K562 (cell line): ENCODE data around the gene DSG2. TPM values are rescaled to one million over a fixed set of nuclear protein-coding genes. Genes with fewer than 3 reads are reported as not detected.
"Not testable (repeated sequence)": the region's sequence is repeated elsewhere in the genome, so short reads cannot be mapped to it uniquely, and the experiment has no call there.

ENCODE experiments used
- ATAC-seq: fragments of 200-7000 bp; cut with Tn5 transposase; 3 replicates; pipeline ENCODE4 v1.9.1; 2020; ENCODE audit warnings: moderate library complexity
- BruUV-seq: library from RNA; stranded (reverse); fragments of 400-500 nt; replicated peaks from 2 replicates; lab custom pipeline; 2021; lab: Mats Ljungman, UMichigan
- CTCF ChIA-PET: fragments of 300-600 bp; formaldehyde crosslinking; extraction: SDS; loops from one replicate; lab custom pipeline; 2021; ENCODE audit warnings: low intra/inter-chr PET ratio; lab: Yijun Ruan, JAX
- POLR2A ChIA-PET: fragments of 300-600, 350-650 bp; sonication (Branson Sonifier 250); formaldehyde crosslinking; extraction: SDS; loops from one replicate; lab custom pipeline; 2021; ENCODE audit warnings: antibody characterized with exemption, inconsistent platforms; lab: Yijun Ruan, JAX
- DNase-seq, 4 experiments: peaks; one replicate each; pipeline versions ENCODE4 v3.0.0 to v3.0.0-alpha.2; 2011 to 2018; ENCODE audit warnings: low spot score in 3 of 4, mixed read lengths in 3 of 4; ENCODE audit errors: extremely low read depth in 1 of 4
- FAIRE-seq: peaks from 2 replicates; lab custom pipeline; 2011; peaks lifted over from hg19 to GRCh38; lab: Jason Lieb, UNC
- H2AFZ ChIP-seq: 2 replicates; pipeline ENCODE4 v1.6.0; 2011; ENCODE audit warnings: low read depth, low read length, control low read depth, inconsistent platforms
- H3K27ac ChIP-seq: fragments of 200-600 bp; 3 replicates; pipeline ENCODE4 v1.8.0; 2011; ENCODE audit warnings: low read depth, mild to moderate bottlenecking, control low read depth, inconsistent platforms, low read length, moderate library complexity, mixed read lengths; ENCODE audit errors: extremely low read depth
- H3K27me3 ChIP-seq, 2 experiments: fragments of 300-600 bp in 1 of 2; 2 replicates in 1 of 2; 3 replicates in 1 of 2; pipeline versions ENCODE4 v1.6.0 to v1.8.0; 2011; ENCODE audit warnings: inconsistent platforms in 2 of 2, low read length in 2 of 2, mild to moderate bottlenecking in 1 of 2, mixed read lengths in 1 of 2, moderate library complexity in 1 of 2; ENCODE audit not compliant: control insufficient read depth in 2 of 2, insufficient read depth in 2 of 2
- H3K36me3 ChIP-seq: fragments of 300-600 bp; 3 replicates; pipeline ENCODE4 v1.8.0; 2011; ENCODE audit warnings: mild to moderate bottlenecking, low read length, inconsistent platforms; ENCODE audit not compliant: control insufficient read depth, insufficient read depth
- H3K4me1 ChIP-seq, 2 experiments: fragments of 200-600 bp in 1 of 2; replicated peaks in 1 of 2; 2 replicates in 1 of 2; 3 replicates in 1 of 2; pipeline versions ENCODE4 v1.5.1 to v1.8.0; 2011; ENCODE audit warnings: inconsistent platforms in 2 of 2, low read length in 2 of 2, mild to moderate bottlenecking in 1 of 2, mixed read lengths in 1 of 2, moderate library complexity in 1 of 2; ENCODE audit not compliant: control insufficient read depth in 2 of 2, insufficient read depth in 2 of 2
- H3K4me2 ChIP-seq: 2 replicates; pipeline ENCODE4 v1.6.1; 2011; ENCODE audit warnings: low read length, control low read depth, inconsistent platforms, mixed read lengths; ENCODE audit not compliant: insufficient read depth
- H3K4me3 ChIP-seq: fragments of 200-600 bp; sonication (generic), shearing (Covaris generic); 2 replicates; pipeline ENCODE4 v1.5.1; 2016; ENCODE audit warnings: control low read depth, inconsistent platforms
- H3K79me2 ChIP-seq: fragments of 200-600 bp; 3 replicates; pipeline ENCODE4 v1.8.0; 2011; ENCODE audit warnings: low read length, inconsistent platforms; ENCODE audit not compliant: control insufficient read depth, insufficient read depth
- H3K9ac ChIP-seq, 2 experiments: 2 replicates each; pipeline versions ENCODE4 v1.6.0 to v1.6.1; 2011; ENCODE audit warnings: low read depth in 2 of 2, low read length in 2 of 2, control low read depth in 1 of 2, inconsistent platforms in 1 of 2, mild to moderate bottlenecking in 1 of 2, mixed read lengths in 1 of 2; ENCODE audit not compliant: insufficient read depth in 1 of 2
- H3K9me1 ChIP-seq: one replicate; pipeline ENCODE4 v1.6.0; 2011; ENCODE audit warnings: inconsistent platforms, mild to moderate bottlenecking, low read length, moderate library complexity; ENCODE audit not compliant: control insufficient read depth, insufficient read depth
- H3K9me3 ChIP-seq: replicated peaks from 2 replicates; pipeline ENCODE4 v1.5.1; 2011; ENCODE audit warnings: low read depth, low read length, inconsistent platforms; ENCODE audit not compliant: control insufficient read depth, insufficient read depth
- H4K20me1 ChIP-seq: replicated peaks from 2 replicates; pipeline ENCODE4 v1.6.1; 2011; ENCODE audit warnings: low read length, inconsistent platforms, mixed read lengths; ENCODE audit not compliant: control insufficient read depth, insufficient read depth
- BCOR ChIP-seq: fragments of 450-650 bp; IDR thresholded peaks from 2 replicates; pipeline ENCODE4 v1.6.1; 2016
- FOXJ2 ChIP-seq: fragments of 200-800 bp; sonication (Bioruptor generic); IDR thresholded peaks from 2 replicates; pipeline ENCODE4 v1.6.1; 2016; ENCODE audit warnings: missing genetic modification characterization, missing compliant biosample characterization
- PREB ChIP-seq: sonication (generic); formaldehyde crosslinking; IDR thresholded peaks from 2 replicates; pipeline ENCODE4 v1.8.1; 2023; ENCODE audit warnings: mild to moderate bottlenecking, missing genetic modification reagents
- SETDB1 ChIP-seq: IDR thresholded peaks from one replicate; pipeline ENCODE4 v1.6.1; 2012; ENCODE audit warnings: low read length, control low read depth, inconsistent platforms
- SLC30A9 ChIP-seq: fragments of 250-450 bp; sonication (Bioruptor Pico); IDR thresholded peaks from 2 replicates; pipeline ENCODE4 v1.8.0; 2022; ENCODE audit warnings: mild to moderate bottlenecking, moderate library complexity
- TEAD1 ChIP-seq, 2 experiments: fragments of 450-650 bp in 1 of 2; sonication (generic) in 1 of 2; formaldehyde crosslinking; IDR thresholded peaks; 2 replicates each; pipeline versions ENCODE4 v1.4.0 to v1.8.0; 2020 to 2022; ENCODE audit warnings: mild to moderate bottlenecking in 2 of 2, missing genetic modification reagents in 1 of 2
- ZNF146 ChIP-seq: IDR thresholded peaks from one replicate; pipeline ENCODE4 v1.6.1; 2018; ENCODE audit warnings: missing compliant biosample characterization; ENCODE audit not compliant: unreplicated experiment
- ZNF324 ChIP-seq: fragments of 250-450 bp; sonication (Bioruptor Pico); IDR thresholded peaks from 2 replicates; pipeline ENCODE4 v1.4.0; 2020; ENCODE audit warnings: mild to moderate bottlenecking
- WGBS: fragments of 100-300 bp; shearing (Covaris generic); methylation state at CpG from one replicate; pipeline ENCODE4 v1.1.6; 2016; ENCODE audit warnings: low coverage, mixed read lengths; ENCODE audit not compliant: insufficient coverage; ENCODE audit errors: missing lambda C conversion rate; 5-methylcytosine and 5-hydroxymethylcytosine counted together
- in situ Hi-C: fragments of 300-500 bp; cut with MboI; formaldehyde crosslinking; loops from 4 replicates; pipeline ENCODE4 v1.15.0; 2018; ENCODE audit warnings: inconsistent platforms, mixed read lengths
- intact Hi-C: fragments of 100-400 bp; cut with micrococcal nuclease; formaldehyde crosslinking; loops from 2 replicates; pipeline ENCODE4 v1.14.2; 2022
- polyA plus RNA-seq, 8 experiments: library from polyadenylated mRNA; depleted of rRNA in 4 of 8; stranded (reverse) in 5 of 8; unstranded in 3 of 8; fragments of >200 nt; fragmentation: Nextera tagmentation in 2 of 8; fragmentation: Illumina TruSeq in 1 of 8; extraction: Ambion mirVana in 2 of 8; extraction: Trizol in 1 of 8; gene quantifications; 2 replicates each; pipeline versions ENCODE4 v1.2.1 to v1.2.3, GENCODE V29; 2011 to 2014; ENCODE audit warnings: inconsistent platforms in 1 of 8, missing spikeins in 1 of 8
- total RNA-seq, 7 experiments: library from RNA; depleted of rRNA in 6 of 7; stranded (reverse); fragments of >200 nt in 6 of 7; fragmentation: Illumina TruSeq in 2 of 7; extraction: Trizol in 2 of 7; gene quantifications; 2 replicates each; pipeline versions ENCODE4 v1.2.1 to v1.2.3, GENCODE V29; 2011 to 2021; ENCODE audit warnings: low replicate concordance in 1 of 7
- TF ChIP-seq, protein P1 (sequence below): sonication (generic); formaldehyde crosslinking; IDR thresholded peaks from 2 replicates; pipeline ENCODE4 v1.8.0; 2022; ENCODE audit warnings: missing genetic modification reagents, mild to moderate bottlenecking, moderate library complexity, borderline replicate concordance

Gene DSG2
- total and polyA plus RNA-seq, 9 of the 15 experiments (the other 6 are each of a cell fraction or from before 2014, with no cell fraction given) = 16.9 to 68.6 (median 41.3) TPM

DNA sequence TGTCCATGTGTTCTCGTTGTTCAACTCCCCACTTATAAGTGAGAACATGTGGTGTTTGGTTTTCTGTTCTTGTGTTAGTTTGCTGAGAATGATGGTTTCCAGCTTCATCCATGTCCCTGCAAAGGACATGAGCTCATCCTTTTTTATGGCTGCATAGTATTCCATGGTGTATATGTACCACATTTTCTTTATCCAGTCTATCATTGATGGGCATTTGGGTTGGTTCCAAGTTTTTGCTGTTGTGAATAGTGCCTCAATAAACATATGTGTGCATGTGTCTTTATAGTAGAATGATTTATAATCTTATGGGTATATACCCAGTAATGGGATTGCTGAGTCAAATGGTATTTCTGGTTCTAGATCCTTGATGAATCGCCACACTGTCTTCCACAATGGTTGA, 9.1 kb downstream of the DSG2 start:
- Histone ChIP-seq H3K79me2 (peaks cover 69% of the 10 kb centered on the region), H3K4me1 (peaks cover 0 to 18% of the 10 kb centered on the region in 2 experiments; a peak in 4 of 5 replicates)
- intact Hi-C loops = loop anchor here (5.0 kb wide), 1 partner anchor 85 kb away; no protein-coding TSS in a partner anchor
- in situ Hi-C loops, BruUV-seq, H3K36me3 ChIP-seq, H3K27ac ChIP-seq, H4K20me1 ChIP-seq, ATAC-seq, H3K4me2 ChIP-seq, H3K9ac ChIP-seq, H3K9me3 ChIP-seq, H3K9me1 ChIP-seq, H2AFZ ChIP-seq, DNase-seq, POLR2A ChIA-PET, H3K4me3 ChIP-seq: not testable (repeated sequence)
- 87% methylated on average over 2 of the region's 2 CpGs for WGBS
- TF ChIP-seq BCOR (peak; percentile 29; the same call in 1 of the 2 replicates), ZNF146 (CRISPR knock-in tag) (peak; percentile 62)
- TF ChIP-seq, all 486 proteins: peak for 2; not testable (repeated sequence) for 484
- CTCF ChIA-PET, H3K27me3 ChIP-seq, FAIRE-seq: not testable (repeated sequence)

DNA sequence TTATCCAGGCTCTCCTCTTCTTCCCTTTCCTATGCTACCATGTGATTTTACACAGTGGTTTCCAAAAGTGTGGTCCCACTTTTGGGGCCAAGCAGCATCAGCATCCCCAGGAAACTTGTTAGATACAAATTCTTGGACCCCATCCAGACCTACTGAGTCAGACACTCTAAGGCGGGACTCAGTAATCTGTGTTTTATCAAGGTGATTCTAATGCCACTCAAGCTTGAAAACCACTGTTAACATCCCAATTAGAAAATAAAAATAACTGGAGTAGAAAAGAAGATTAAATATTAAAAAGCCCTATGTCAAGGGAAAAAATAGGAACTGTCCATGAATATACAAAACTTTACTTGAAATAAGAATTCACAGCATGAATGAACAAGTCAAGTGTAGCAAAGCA, 10.8 kb downstream of the DSG2 start:
- DNase-seq (no peak), ATAC-seq (no peak), FAIRE-seq (no peak)
- Histone ChIP-seq H3K36me3 (peaks cover 3% of the 10 kb centered on the region; the same call in 2 of the 3 replicates), H2AFZ (no peak overlapping the region), H3K27me3 (no peaks in the 10 kb centered on the region), H3K9me1 (no peaks in the 10 kb centered on the region), H3K9ac (no peak overlapping the region), H3K4me1 (peaks cover 0 to 18% of the 10 kb centered on the region in 2 experiments; a peak in 4 of 5 replicates), H3K4me2 (no peak overlapping the region), H3K79me2 (peaks cover 74% of the 10 kb centered on the region), H3K27ac (no peak overlapping the region), H3K9me3 (no peaks in the 10 kb centered on the region), H3K4me3 (no peak overlapping the region), H4K20me1 (peaks cover 12% of the 10 kb centered on the region)
- ChIA-PET CTCF (no interaction called here), POLR2A (no interaction called here)
- BruUV-seq = no TSS peak
- intact Hi-C loops (loop anchor here (5.0 kb wide), 1 partner anchor 86 kb away; no protein-coding TSS in a partner anchor), in situ Hi-C loops (no loop called here)
- 50% methylated on average over 1 of the region's 1 CpG for WGBS
- TF ChIP-seq FOXJ2 (tag) (no peak), ZNF324 (no peak), SLC30A9 (CRISPR knock-in tag) (no peak), PREB (CRISPR knock-in tag) (no peak), SETDB1 (no peak), TEAD1 (CRISPR knock-in tag; IDR thresholded peaks at IDR 0.05) (no peak)
- TF ChIP-seq, protein P1, sequence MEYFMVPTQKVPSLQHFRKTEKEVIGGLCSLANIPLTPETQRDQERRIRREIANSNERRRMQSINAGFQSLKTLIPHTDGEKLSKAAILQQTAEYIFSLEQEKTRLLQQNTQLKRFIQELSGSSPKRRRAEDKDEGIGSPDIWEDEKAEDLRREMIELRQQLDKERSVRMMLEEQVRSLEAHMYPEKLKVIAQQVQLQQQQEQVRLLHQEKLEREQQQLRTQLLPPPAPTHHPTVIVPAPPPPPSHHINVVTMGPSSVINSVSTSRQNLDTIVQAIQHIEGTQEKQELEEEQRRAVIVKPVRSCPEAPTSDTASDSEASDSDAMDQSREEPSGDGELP = no peak
